G401 (cell line): ENCODE results near the gene BBX. TPM values are rescaled to one million over a fixed set of nuclear protein-coding genes. Genes with fewer than 3 reads are reported as not detected.
"Not testable (repeated sequence)": the region's sequence is repeated elsewhere in the genome, so short reads cannot be mapped to it uniquely, and the experiment has no call there.

ENCODE experiments used
- DNase-seq: peaks from one replicate; pipeline ENCODE4 v3.0.0-alpha.2; 2015; ENCODE audit warnings: low spot score
- in situ Hi-C: cut with HindIII; loops from 2 replicates; pipeline ENCODE4 v1.10.0; 2016; ENCODE audit warnings: low sequenced_read_pairs, mixed read lengths
- total RNA-seq: library from RNA; depleted of rRNA; stranded (reverse); fragments of >200 nt; shearing (Covaris generic); gene quantifications from 2 replicates; pipeline ENCODE4 v1.2.3, GENCODE V29; 2014

Gene BBX
- total RNA-seq, 1 experiment from 2014 or later, result 0.10 TPM

DNA sequence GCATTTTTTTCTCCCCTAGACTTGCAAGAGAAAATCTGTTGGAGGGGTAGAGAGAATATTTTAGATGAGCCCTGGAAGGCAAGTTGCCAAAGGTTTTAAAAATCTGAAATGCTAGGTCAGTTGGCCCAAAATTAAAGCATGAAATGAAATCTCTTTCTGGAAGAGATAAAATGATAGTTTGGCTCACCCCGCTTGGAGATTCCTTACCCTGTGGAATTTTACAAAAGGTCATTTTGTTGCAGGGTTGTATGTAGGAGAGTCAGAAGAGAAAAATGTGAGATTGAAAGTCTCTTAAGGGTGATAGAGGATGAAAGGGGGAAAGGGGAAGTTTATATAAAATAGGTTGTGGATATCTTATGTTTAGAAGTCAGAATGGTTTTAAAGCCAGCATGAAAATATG is 290.3 kb downstream of the BBX start:
- no peak for DNase-seq
- in situ Hi-C loops, result no loop called here

DNA sequence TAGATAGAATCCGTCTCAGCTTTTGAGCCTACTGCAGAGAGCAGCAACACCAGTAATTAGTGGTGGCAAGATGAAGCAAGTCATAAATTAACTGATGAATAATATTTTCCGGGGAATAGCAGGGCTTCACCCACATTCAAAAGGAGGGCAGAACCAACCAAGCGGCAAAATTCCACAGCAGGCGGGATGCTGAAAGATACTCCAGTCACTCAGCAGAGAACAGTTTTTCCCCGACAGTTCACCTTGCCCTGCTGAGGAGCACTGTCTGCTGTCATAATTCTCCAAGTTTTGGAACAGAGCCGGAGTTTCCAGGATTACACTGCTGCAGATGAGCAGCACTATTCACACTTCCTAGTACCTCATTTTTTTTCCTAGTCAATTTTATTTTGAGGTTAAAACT is 293.3 kb downstream of the BBX start:
- DNase-seq, result peak; percentile 52
- in situ Hi-C loops, result no loop called here

DNA sequence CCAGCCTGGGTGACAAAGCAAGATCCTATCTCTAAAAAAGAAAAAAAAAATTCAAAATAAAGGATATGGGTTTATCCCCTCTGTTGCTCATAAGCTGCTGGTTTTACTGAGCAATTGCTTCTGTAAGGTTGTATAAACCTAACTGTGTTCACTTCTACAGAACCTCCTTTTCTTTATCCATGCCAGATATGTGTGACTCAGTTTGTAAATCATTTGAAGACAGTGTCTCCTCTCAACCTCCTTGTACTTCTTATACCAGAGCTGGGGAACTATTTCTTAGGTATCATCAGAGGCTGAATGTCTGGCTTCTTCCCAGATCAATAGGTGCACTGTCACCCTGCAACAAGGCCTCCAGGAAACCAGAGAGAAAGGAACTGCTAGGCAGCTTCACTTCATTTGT is 294.3 kb downstream of the BBX start:
- in situ Hi-C loops, result no loop called here
- no peak for DNase-seq

DNA sequence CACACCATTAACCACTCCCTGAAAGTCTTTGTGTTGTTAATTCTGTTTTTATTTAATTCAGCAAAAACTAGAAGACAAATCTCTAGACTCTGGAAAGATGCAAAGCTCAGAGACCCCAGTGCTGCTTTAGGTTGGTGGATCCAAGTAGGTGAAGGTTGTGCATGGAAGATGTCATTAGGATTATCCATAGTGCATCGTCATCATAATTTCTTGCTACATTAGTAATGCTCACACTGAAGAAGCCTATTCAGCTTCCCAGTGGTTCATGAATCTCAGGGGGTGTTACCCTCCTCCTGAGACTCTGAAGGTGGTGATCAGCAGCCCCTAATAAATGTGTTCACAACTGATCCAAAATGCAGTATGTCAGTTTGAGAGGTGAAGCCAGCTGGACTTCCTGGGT is 295.3 kb downstream of the BBX start:
- DNase-seq, result no peak
- in situ Hi-C loops, result no loop called here

DNA sequence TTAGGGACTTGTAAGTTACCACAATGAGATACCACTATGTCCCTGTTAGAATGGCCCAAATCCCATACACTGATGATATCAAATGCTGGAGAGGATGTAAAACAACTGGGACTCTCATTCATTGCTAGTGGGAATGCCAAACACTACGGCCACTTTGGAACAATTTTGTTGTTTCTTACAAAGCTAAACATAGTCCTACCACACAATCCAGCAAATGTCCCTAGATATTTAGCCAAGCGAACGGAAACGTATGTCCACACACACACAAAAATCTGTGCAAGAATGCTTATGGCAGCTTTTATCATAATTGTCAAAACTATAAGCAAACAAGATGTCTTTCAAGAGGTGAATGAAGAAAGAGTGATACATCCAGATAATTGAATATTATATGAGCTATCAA is 296.9 kb downstream of the BBX start:
- DNase-seq, result no peak
- in situ Hi-C loops, result no loop called here

DNA sequence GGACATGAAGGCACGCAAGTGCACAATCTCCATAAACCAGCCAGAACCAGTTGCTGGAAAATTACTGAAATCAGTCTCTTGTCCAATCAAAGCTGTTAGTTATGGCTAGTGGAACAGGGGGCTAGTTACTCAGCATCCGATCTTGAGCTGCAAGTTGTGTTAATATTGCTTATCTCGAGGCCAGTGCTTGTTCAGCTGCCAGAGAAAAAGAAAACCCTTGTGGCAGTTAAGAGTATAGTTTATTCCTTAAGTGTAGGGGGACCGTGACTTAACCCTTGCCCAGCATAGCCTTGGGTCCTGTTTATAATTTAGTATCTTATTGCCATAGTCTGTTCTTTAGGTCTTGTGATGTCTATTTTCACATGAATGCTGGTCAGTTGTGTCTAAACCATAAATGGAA is 299.5 kb downstream of the BBX start:
- no peak for DNase-seq
- in situ Hi-C loops, result no loop called here

DNA sequence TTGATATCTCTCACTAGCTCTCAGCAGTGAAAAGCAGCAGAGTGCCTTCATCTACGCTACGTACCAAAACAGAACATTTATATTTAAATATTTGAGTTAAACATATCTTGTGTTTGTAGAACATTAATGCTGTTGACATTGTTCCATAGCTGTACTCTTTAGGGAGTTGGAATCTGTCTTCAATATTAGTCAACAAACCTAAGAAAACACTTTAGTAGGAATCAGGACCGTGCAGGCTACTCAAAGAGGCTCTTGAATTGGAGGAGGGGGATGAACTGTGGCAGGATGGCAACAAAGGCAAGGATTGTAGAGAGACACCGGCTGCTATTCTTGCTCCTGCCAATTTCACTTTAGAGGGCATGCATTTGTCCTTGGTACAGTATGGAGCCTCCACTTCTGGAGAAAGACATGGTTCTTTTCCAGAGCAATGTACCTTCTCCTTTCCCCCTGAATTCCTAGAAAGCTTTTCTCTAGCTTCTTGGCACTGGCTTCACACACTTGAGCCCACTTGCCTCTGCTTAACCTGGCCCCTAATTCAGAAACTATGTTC is 302.1 kb downstream of the BBX start:
- in situ Hi-C loops, result no loop called here
- DNase-seq, result no peak

DNA sequence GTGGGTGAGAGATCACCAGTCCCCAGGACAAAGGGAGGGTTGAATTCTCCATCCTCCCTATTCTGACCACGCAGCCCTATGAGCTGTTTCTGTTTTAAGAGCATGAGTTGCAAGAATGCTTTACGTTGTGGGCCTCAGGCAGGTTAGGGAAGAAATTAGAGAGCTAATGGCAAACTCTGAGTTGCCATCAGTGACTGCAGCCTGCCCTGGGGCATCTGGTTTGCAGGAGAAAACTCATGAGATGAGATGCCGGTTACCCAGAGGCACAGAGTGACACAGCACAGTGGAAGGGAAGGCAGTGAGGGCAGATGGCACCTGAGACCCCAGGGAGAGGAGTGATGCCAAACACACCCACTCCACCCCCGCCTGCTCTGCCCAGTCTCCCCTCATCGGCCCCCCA is 302.8 kb downstream of the BBX start:
- in situ Hi-C loops, result no loop called here
- DNase-seq, result no peak

DNA sequence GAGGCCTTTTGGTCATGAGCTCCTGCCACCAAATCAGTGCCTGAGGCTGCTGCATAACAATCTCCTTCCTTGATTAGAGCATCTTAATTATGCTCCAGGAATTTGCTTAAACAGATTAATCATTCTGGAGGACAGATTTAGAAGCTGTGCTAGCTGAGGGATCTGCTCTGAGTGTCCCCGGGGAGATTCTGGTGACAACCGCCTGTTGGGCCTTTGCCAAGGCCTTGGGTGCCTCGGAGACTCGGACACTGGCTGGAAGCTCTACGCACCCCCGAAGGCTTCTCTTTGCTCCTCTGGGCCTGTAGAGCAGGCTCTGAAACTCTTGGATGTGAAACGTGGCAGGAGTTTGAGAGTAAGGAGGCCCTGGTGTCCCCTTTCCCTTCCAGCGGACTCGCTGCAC is 304.0 kb downstream of the BBX start:
- in situ Hi-C loops, result no loop called here
- DNase-seq, result no peak

DNA sequence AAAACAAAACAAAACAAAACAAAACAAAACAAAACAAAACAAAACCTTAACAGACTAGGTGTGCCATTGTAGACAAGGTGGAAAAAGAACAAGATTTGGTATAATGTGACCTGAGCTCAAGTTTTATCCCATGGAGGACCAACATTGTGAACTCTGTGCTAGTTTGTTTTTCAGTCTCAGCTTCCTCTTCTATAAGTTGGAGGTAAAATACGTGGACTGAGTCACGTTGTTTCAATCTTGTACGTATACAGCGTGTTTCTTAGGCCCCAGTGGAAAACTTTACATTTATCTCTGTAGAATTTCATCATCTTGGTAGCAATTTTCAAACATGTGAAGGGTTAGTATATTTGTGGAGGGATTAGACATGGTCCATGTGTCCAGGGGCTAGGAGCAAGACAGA is 306.4 kb downstream of the BBX start:
- DNase-seq, result no peak
- in situ Hi-C loops, result no loop called here

DNA sequence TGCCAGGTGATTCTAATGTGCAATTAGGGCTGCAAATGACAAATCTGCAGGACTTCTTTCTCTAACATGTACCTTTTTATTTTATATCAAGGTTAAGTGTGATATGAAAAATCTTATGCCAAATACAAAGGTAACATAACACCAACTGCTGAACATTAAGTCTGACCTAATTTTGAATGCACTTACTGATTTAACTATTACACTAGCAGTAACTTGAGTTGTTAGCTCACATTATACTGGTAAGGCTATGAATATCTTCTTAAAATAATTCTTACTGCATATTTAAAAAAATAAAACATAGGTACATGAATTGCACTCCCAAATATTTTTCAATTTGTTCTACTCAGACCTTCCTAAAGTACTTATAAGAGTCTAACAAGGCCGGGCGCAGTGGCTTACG is 308.8 kb downstream of the BBX start:
- DNase-seq, result no peak
- in situ Hi-C loops, result loop anchor here (10.0 kb wide), 1 partner anchor 243 kb away; no protein-coding TSS in a partner anchor

DNA sequence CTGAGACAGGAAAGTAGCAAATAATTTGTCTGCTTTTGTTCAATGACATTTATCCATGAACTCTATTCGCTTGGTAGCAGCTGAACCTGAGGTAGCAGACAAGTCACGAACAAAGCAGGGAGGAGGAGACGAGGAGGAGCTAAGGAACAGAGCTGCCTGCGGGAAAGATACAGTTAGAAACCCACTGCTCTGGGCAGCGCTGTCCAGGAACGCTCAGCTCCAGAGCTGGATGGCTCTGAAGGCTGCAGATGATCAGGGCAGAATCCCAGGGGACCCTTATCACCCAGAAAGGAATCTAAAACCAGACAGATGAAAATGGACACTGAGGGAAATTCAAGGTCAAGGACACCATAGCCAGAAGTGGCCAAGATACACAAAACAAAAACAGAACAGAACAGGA is 310.3 kb downstream of the BBX start:
- DNase-seq, result no peak
- in situ Hi-C loops, result loop anchor here (10.0 kb wide), 1 partner anchor 242 kb away; no protein-coding TSS in a partner anchor

DNA sequence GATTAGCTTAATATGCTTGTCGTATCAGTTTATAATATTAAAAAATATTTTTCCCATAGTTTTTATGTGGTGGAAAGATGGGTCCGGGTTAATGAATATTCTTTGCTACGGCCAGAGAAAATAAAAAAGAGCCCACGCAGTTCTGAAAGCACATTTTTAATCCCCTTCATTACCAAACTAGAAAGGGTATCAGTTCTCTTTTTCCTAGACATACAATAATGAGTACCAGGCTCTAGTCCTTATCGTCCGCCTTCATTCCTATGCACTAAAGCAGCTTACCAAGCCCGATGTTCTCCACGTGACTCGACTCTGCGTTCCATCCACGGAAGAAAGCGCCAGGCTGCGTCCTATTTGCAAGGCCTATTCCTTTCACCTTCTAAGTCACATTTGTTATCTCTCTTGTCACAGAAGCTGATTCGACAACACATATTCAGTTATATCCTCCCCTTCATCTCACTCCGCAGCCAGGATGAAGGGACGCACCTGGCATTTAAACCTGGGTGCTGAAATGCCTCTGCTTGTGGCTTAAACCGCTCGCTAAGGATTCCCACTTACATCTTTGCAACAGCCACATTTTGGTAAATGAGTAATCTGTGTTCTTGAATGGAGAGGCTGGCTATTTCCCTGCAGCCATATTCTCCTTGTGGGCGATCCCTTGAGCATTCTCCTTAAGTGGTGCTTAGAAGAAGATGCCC is 311.1 kb downstream of the BBX start:
- no peak for DNase-seq
- in situ Hi-C loops, result loop anchor here (10.0 kb wide), 1 partner anchor 241 kb away; no protein-coding TSS in a partner anchor

DNA sequence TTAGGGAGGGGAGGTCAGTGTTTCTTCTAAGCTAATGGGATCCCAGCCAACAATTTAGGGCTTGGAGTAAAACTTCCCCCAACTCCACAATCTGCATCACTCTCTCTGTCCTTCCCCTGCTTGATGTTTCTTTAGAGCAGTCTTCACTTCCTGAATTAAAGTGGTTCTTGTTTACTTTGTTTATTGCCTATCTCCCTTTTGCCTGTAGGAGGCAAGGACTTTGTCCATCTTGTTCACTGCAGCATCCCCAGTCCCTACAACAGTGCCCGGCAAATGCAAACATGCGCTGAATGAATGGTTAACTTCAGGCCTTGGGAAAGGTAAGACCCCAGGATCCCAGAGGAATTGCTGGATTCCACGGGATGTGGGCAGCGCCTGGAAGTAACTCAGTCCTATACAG is 312.2 kb downstream of the BBX start:
- in situ Hi-C loops, result loop anchor here (10.0 kb wide), 1 partner anchor 240 kb away; no protein-coding TSS in a partner anchor
- DNase-seq, result not testable (repeated sequence)

DNA sequence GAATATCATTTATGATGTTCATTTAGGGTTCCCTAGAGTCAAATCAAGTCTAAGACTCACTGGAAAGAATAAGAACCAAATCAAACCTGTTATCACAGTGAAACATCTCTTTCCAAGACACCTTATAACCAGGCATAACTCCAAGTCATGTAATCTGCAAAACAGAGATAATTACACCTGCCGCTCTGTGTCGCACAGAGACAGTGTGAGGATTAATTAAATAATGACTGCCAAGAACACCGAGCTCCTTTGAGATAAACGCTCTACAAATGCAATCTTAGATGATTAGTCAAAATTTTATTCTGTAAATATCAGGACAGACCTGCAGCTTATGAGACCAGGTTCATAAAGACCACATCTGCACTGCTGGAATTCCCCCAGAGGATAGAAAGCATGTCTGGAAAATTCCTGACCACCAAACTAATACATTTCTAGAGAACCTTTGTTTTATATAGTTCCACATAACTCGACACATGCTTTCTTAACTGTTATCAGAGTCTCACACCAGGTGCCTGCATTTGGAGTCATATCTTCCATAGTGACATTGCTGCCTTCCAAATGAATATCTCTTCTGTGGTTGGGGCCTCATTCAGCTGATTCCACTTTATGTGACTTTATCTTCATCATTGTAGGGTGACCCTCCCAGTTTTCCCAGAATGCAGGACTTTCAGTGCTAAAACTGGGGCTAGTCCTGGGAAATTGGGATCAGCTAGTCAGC is 315.3 kb downstream of the BBX start:
- no peak for DNase-seq
- in situ Hi-C loops, result loop anchor here (10.0 kb wide), 1 partner anchor 237 kb away; no protein-coding TSS in a partner anchor

DNA sequence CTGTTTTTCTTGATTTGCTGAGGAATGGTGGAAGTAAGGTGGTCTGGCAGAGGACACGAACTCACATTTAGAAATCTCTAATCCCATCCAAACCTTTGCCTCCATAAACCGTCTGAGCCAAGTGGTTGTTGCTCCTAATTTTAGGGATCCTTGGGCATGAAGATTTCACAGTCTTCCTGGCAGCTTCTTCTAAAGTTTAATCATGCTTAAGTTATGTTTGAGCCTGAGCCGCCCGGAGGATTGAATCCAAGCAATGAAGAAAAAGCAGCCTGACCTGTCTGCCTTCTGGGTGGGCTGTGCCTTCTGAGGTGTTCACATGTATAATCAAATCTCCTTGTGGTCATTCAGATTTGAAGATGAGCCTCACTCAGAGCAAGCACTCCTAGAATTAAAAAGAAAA is 319.1 kb downstream of the BBX start:
- no peak for DNase-seq
- in situ Hi-C loops, result no loop called here

DNA sequence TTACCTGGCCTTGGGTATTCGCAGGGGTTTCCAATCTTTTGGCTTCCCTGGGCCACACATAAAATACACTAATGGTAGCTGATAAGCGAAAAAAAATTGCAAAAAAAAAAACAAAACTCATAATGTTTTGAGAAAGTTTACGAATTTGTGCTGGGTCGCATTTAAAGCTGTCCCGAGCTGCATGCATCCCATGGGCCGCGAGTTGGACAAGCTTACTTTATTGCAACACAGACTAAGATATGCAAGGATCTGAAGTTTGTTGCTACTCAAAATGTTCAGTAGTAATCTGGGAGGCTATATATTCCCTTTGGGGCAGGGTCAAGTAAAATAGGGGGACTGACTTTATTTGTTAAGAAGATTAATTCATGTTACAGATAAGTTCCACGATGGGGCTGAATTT is 320.2 kb downstream of the BBX start:
- no peak for DNase-seq
- in situ Hi-C loops, result no loop called here

DNA sequence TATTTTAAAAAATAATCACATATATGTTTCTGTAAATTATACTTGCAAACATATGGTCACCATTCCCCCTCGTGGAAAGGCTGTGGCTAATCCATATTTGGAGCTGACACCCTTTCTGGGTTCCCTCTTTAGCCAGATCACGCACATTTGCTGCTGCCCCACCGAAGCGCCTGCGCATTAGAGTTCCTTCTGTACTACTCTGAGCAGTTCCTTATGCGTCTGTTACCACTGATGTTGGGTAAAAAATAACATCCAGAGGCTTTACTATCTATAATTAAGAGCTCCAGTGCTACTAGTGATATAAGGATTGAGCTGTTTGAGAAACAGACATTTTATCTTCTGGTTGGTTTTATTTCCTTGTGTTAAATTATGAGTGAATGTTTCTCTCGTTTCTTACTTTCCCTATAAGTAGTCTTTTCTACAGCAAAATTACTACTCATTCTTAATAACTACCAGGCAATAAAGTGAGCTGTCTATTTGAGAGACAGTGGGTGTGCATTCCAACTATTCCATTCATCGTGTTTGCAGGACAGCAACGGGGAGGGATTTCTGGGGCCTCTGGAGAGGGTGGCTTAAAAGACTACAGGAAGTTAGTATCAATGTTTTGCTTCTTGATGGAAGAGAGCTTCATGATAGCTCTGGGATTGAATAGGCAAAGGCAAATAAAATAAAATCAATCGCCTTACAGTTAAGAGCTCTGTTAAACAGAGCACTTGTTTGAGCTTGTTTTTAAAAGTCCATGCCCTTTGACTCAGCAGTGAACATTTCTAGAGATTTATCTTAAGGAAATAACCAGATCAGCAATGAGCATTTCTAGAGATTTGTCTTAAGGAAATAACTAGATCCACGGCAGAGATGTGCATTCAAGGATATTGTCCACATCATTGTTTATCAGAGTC is 322.9 kb downstream of the BBX start:
- no peak for DNase-seq
- in situ Hi-C loops, result no loop called here

DNA sequence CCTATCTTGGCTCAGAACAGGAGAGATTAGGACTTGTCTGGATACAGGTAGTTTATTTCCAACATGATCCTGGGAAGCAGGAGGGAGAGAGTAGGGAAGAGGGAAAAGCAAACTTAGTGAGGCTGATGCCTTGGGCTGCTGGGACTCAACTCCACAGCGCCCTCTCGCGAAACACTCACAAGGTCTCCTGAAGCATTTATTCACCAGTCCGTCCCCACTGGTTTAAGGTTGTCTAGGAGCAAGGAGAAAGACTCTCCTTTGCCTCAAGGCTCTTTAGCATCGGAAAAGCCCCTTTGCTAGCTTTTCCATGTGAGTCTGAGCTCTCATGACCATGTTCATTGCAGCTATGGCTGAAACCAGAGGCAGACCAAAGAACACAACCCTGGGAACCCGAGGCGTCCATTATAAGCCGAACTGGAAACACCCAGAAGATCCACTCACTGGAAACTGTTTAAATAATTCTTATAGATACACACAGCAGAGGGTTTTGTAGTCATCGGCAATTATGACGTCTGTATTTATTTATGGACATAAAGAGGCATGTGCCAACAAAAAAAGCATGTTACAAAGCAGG is 323.6 kb downstream of the BBX start:
- peak; percentile 47 for DNase-seq
- in situ Hi-C loops, result no loop called here
